ENCODE results near the gene OR10A5. TPM values are rescaled to one million over a fixed set of nuclear protein-coding genes. Genes with fewer than 3 reads are reported as not detected.
"Not testable (repeated sequence)": the region's sequence is repeated elsewhere in the genome, so short reads cannot be mapped to it uniquely, and the experiment has no call there.

Gene OR10A5
- total RNA-seq, 1 donor from 2014 or later: not detected

GRCh38 chr11:6876325-6876724 lies 30.8 kb downstream of the OR10A5 start, which contains the start of gene OR10A4:
TSS of gene OR10A4 (plus strand) at chr11:6876625. CDS start at chr11:6876648, 23 bp downstream.
- DNase-seq: no peak

GRCh38 chr11:6876914-6877313 lies 31.4 kb downstream of the OR10A5 start:
- no peak for DNase-seq

GRCh38 chr11:6882751-6883150 lies 37.3 kb downstream of the OR10A5 start:
- DNase-seq: no peak

- DNase-seq: not testable (repeated sequence)
These were observed 42.2 kb downstream of the OR10A5 start for GRCh38 chr11:6887711-6888110.

- DNase-seq: no peak
These were observed 43.3 kb downstream of the OR10A5 start for GRCh38 chr11:6888830-6889229.

GRCh38 chr11:6889835-6890234 lies 44.4 kb downstream of the OR10A5 start:
- DNase-seq: no peak

- no peak for DNase-seq
These were observed 46.9 kb downstream of the OR10A5 start, which contains the start of gene OR2D2 for GRCh38 chr11:6892400-6892799. TSS of gene OR2D2 (minus strand) at chr11:6892500. CDS start at chr11:6892500, 0 bp downstream.

GRCh38 chr11:6894097-6894496 lies 48.6 kb downstream of the OR10A5 start:
- DNase-seq: no peak

- no peak for DNase-seq
These were observed 49.5 kb downstream of the OR10A5 start for GRCh38 chr11:6895010-6895409.

Other genes starting within 250 kb of the OR10A5 start
- 11.3 TPM for gene RRP8, start 242.1 kb upstream of the OR10A5 start, total RNA-seq
- gene ILK, start 241.9 kb upstream of the OR10A5 start, total RNA-seq: 104 TPM
- gene TAF10, start 233.5 kb upstream of the OR10A5 start, total RNA-seq: 15.3 TPM
- gene TPP1, start 226.3 kb upstream of the OR10A5 start, total RNA-seq: 29.9 TPM
- 29.0 TPM for gene DCHS1, start 189.9 kb upstream of the OR10A5 start, total RNA-seq
- 22.6 TPM for gene MRPL17, start 162.3 kb upstream of the OR10A5 start, total RNA-seq
- gene OR2AG2, start 73.7 kb upstream of the OR10A5 start, total RNA-seq: 0.10 TPM
- not detected for gene OR2AG1, start 62.7 kb upstream of the OR10A5 start, total RNA-seq
- gene OR6A2, start 46.0 kb upstream of the OR10A5 start, total RNA-seq: 0.20 TPM
- not detected for gene OR10A2, start 17.4 kb downstream of the OR10A5 start, total RNA-seq
- gene OR10A4, start 30.9 kb downstream of the OR10A5 start, total RNA-seq: not detected
- not detected for gene OR2D2, start 46.8 kb downstream of the OR10A5 start, total RNA-seq
- not detected for gene OR2D3, start 75.3 kb downstream of the OR10A5 start, total RNA-seq
- 1.6 TPM for gene ZNF215, start 80.7 kb downstream of the OR10A5 start, total RNA-seq
- 4.5 TPM for gene ZNF214, start 174.7 kb downstream of the OR10A5 start, total RNA-seq
- 0.20 TPM for gene NLRP14, start 174.8 kb downstream of the OR10A5 start, total RNA-seq
- not detected for gene RBMXL2, start 243.3 kb downstream of the OR10A5 start, total RNA-seq

All from skin of body (tissue), 2 donors.